GM12873 (cell line): Measurements from ENCODE around the gene ZBTB20.

Experiments used
- CTCF ChIP-seq: IDR thresholded peaks from 2 replicates; pipeline ENCODE4 v1.5.1; 2012; ENCODE audit warnings: low read depth, mild to moderate bottlenecking, moderate library complexity, low read length, control low read depth; ENCODE audit not compliant: insufficient read depth; ENCODE audit errors: missing control alignments

Gene ZBTB20

GRCh38 chr3:114590309-114591047 is 556.6 kb downstream of the ZBTB20 start:
- TF ChIP-seq CTCF = no peak

- TF ChIP-seq CTCF = no peak
These were observed 559.1 kb downstream of the ZBTB20 start for GRCh38 chr3:114587986-114588385.

- no peak for TF ChIP-seq CTCF
These were observed 561.0 kb downstream of the ZBTB20 start for GRCh38 chr3:114586119-114586518.

- TF ChIP-seq CTCF = no peak
These were observed 561.4 kb downstream of the ZBTB20 start for GRCh38 chr3:114585687-114586086.

- no peak for TF ChIP-seq CTCF
These were observed 562.2 kb downstream of the ZBTB20 start for GRCh38 chr3:114584734-114585371.

- TF ChIP-seq CTCF = no peak
These were observed 564.2 kb downstream of the ZBTB20 start for GRCh38 chr3:114582929-114583328.

- no peak for TF ChIP-seq CTCF
These were observed 574.6 kb downstream of the ZBTB20 start for GRCh38 chr3:114572364-114573062.
